ENCODE data around the gene IGSF9.

The IGSF9 gene, protein sequence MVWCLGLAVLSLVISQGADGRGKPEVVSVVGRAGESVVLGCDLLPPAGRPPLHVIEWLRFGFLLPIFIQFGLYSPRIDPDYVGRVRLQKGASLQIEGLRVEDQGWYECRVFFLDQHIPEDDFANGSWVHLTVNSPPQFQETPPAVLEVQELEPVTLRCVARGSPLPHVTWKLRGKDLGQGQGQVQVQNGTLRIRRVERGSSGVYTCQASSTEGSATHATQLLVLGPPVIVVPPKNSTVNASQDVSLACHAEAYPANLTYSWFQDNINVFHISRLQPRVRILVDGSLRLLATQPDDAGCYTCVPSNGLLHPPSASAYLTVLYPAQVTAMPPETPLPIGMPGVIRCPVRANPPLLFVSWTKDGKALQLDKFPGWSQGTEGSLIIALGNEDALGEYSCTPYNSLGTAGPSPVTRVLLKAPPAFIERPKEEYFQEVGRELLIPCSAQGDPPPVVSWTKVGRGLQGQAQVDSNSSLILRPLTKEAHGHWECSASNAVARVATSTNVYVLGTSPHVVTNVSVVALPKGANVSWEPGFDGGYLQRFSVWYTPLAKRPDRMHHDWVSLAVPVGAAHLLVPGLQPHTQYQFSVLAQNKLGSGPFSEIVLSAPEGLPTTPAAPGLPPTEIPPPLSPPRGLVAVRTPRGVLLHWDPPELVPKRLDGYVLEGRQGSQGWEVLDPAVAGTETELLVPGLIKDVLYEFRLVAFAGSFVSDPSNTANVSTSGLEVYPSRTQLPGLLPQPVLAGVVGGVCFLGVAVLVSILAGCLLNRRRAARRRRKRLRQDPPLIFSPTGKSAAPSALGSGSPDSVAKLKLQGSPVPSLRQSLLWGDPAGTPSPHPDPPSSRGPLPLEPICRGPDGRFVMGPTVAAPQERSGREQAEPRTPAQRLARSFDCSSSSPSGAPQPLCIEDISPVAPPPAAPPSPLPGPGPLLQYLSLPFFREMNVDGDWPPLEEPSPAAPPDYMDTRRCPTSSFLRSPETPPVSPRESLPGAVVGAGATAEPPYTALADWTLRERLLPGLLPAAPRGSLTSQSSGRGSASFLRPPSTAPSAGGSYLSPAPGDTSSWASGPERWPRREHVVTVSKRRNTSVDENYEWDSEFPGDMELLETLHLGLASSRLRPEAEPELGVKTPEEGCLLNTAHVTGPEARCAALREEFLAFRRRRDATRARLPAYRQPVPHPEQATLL

DNA sequence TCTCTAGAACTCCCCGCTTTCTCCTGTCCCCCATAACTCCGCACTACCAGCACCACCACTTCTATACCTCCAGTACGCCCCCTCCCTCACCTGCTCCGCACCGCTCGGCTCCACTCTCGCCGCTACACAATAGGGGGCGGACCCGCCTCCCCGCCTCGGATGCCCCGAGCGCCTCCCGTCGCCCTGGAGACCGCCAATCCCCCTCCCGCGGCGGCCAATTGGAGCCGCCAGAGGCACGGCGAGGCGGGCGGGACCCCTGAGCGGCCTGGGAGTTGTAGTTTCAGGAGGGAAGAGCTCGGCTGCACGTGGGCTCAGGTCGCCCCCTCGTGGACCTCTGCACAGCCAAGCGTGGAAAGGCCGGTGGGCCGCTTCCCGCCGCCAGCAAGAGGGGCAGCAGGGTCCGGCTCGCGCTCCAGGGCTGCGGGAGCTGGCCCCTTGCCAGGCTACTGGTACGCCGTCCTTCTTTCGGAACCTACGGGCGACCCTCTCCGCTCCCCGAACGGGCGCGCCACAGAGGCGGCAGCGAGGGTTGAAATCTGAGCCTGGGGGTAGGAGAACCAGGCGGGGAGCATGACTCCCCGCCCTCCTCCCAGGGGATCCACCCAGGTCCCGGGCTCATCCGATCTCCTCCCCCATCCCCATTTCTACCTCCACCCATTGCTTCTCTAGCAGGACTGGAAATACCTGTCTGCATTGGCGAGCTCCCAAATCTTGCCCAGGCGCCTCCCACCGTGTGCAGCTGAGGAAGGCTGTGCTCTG, at the start of gene IGSF9:
Gene IGSF9 (minus strand): TSS at position 131 of the 759 bp plus-strand sequence. CDS start 2,159 bp downstream, outside the sequence.
- peak; percentile 79 for DNase-seq (ENCODE audit: low spot score)

DNA sequence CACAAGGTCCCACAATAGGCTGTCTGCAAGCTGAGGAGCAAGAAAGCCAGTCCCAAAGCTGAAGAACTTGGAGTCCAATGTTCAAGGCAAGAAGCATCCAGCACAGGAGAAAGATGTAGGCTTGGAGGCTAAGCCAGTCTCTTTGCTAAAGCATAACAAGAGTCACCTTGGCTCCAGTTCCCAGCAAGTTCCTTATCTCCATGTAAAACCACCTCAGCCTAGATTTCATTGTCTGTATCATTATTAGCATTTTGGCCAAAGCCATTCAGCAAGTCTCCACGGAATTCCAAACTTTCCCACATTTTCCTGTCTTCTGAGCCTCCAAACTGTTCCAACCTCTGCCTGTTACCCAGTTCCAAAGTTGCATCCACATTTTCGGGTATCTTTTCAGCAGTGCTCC, 49.5 kb upstream of the IGSF9 start:
- no peak for DNase-seq (ENCODE audit: low spot score)

DNA sequence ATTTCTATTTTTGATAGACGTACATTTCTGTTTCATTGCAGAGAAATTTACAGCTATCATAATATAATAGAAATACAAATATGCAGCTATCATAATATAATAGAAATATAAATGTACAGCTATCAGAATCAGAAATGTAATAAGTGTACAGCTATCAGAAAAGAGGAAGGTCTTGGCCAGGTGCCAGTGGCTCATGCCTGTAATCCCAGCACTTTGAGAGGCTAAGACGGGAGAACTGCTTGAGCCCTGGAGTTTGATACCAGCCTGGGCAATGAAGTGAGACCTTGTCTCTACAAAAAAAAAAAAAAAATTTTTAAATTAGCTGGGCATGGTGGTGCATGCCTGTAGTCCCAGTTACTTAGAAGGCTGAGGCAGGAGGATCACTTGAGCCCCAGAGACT, 48.5 kb upstream of the IGSF9 start:
- DNase-seq (ENCODE audit: low spot score): no peak

DNA sequence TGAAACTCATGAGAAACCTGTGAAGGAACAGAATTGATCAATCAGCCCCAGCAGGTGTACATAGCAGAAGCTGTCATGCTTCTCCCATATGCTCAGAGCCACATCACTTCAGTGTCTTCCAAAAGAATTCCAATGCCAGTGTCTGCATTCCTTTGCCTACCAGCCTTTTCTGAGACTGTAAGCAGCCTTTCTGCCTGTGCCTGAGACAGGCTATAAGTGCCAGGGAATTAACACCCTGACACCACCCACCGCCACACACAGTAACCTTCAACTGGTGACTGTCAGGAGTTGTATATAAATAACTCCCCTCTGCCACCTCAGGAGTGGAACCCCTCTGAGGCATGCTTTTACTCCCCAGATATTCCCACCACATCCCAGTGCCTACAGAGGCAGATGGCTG, 46.7 kb upstream of the IGSF9 start:
- DNase-seq (ENCODE audit: low spot score): no peak

DNA sequence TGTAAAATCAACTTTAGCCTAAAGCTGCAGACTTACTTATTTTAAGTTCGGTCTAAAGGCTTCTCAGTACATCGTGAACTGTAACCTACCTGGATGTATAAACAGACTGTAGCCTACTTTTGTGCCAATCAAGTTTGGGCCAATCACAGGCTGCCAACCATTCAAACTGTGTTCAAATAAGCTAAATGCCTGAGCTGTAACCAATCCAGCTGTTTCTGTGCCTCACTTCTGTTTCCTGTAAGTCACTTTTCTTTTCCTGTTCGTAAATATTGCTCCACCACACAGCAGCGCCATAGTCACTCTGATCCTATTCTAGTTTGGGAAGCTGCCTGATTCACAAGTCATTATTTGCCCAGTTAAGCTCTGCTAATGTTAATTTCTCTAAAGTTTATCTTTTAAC, 46.1 kb upstream of the IGSF9 start:
- DNase-seq (ENCODE audit: low spot score): no peak

DNA sequence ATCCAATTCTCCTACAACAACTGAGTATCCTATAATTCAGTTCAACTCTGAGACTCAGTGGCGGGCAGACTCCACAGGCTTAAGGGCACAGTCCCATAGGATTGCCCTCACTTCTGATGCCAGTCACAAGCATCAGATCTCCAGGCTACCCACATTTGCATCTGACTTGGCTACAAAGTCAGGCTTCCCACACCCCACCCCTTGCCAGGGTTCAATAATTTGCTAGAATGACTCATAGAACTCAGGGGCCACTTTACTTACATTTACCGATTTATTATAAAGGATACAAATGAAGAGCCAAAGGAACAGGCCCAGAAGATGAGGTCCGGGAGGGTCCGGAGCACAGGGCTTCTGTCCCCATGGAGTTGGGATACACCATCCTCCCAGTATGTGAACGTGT, 44.6 kb upstream of the IGSF9 start:
- no peak for DNase-seq (ENCODE audit: low spot score)

DNA sequence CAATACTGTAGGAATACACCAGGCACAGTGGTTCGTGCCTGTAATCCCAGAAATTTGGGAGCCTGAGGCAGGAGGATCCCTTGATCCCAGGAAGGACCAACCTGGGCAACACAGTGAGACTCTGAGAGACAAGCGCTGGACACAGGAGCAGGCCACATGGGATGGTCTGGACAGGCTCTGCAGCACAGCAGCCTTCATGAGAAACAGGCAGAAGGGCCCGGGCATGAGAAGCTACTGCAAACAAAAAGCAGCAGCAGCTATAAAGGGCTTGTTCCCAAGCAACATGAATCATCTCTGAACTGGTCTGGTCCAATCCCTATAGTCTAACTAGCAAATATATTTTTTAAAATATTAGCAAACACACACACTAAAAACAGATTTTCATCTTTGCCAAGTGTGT, 44.2 kb upstream of the IGSF9 start:
- DNase-seq (ENCODE audit: low spot score): no peak

DNA sequence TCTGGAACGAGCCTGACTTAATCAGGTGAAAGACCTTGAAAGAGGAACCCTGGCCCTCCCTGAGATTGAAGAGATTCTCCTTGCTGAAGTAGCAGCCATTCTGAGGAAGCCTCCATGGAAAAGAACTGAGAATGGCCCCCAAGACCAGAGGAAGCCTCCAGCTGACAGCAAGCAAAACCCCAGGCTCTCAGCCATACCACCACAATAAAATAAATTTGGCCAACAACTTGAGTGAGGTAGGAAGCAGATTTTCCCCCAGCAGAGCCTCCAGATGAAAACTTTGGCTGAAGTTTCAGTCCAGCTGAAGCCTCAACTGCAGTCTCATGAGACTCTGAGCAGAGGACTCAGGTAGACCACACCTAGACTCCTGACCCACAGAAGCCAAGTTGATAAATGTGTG, 42.6 kb upstream of the IGSF9 start:
- no peak for DNase-seq (ENCODE audit: low spot score)

DNA sequence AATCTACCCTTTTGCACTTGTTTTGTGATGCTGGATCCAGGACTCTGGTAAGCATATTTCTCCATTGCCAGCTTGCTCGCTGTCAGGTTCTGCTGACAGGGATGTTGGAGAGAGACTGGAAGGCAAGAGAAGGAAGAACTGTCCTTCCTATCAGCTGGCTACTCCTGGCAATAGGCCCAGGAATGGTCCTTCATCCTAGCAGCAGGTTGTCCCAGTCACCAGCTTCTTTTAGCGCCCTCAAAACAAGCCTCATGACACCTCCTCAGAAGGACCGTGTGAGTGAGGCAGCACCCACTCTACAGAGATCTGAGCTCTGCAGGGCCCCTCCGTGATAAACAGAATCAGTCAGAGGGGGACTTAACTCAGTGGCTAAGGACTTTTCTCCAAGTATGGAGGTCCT, 41.8 kb upstream of the IGSF9 start:
- no peak for DNase-seq (ENCODE audit: low spot score)

DNA sequence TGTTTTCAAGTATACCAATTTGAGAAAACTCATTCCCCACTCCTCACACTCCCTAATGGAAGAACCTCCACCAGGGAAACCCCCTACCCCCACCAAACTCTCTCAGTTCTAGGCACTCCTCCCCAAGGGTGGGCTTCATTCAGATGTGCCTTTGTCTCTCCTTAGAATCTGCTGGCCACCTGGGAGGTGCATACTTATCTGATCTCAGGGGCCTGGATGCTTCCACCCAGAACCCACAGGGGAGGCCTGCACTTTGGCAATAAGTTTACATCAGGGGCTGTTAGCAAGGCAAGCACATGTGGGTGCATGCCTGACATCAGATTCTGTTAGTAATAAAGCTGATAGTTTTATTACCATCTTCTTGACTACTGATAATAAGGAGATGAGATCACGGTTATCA, 41.1 kb upstream of the IGSF9 start:
- DNase-seq (ENCODE audit: low spot score): no peak

DNA sequence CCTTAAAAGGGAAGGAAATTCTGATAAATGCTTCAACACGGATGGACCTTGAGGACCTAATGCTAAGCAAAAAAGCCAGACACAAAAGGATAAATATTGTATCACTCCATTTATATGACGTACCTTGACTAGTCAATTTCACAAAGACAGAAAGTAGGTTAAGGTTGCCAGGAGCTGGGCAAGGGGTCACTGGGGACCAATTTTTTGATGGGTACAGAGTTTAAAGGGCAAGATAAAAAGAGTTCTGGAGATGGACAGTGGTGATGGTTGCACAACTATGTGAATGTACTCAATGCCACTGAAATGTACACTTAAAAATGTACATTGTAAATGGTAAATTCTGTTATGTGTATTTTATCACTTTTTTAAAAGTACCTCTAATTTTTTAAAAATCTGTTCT, 40.7 kb upstream of the IGSF9 start:
- DNase-seq (ENCODE audit: low spot score): no peak

DNA sequence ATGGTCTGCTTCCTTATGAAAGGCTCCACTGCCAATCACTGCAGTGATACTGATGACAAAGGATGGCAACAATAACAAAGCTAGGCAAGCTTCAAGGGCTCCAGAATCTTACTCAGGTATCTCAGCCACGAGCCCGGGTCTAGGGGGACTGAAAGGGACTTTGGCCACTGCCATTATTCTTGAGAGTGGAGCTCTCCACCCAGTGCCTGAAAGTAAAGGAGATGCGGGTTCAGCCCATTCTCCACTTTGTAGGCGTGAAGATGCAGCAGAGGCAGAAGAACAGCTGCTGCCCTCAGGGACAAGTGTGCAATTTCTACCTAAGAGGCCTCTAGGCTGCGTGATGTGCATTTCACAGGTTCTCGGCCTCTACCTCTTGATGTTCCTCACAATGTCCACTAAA, 40.1 kb upstream of the IGSF9 start:
- DNase-seq (ENCODE audit: low spot score): no peak

DNA sequence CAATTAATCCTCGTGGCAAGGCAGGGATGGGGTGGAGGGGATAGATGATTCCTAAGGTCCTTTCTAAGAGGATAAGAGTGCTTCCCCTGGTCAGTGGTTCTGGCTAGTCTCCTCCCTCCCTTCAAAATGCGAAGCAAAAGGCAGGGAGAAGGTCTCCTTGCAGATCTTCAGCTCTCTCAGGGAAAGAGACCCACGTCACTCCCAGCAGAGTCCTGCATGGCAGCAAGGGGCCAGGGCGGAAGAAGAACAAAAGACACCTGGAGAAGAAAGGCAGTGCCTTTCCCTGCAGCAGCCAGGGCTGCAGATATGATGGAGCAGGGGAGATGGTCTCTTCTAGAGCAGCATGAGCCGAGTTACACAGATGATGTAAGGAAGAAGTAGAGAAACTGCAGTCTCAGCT, 38.3 kb upstream of the IGSF9 start:
- no peak for DNase-seq (ENCODE audit: low spot score)

DNA sequence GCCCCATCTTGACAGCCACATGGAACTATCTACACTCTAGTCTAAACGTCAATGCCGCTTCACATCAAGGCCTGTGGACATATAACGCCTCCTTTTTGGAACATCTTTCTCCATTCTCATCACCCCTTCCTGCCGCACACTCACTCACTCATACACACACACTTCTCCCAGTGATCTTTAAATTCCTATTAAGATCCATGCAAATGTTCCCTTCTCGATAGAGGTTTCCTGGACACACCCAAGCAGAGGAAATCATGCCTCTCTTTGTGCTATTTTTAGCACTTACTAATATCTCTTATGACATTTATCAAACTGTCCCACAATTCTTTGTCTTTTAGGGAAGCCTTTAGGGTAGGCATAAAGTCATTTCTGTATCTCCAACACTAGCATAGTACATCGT, 36.9 kb upstream of the IGSF9 start:
- no peak for DNase-seq (ENCODE audit: low spot score)

DNA sequence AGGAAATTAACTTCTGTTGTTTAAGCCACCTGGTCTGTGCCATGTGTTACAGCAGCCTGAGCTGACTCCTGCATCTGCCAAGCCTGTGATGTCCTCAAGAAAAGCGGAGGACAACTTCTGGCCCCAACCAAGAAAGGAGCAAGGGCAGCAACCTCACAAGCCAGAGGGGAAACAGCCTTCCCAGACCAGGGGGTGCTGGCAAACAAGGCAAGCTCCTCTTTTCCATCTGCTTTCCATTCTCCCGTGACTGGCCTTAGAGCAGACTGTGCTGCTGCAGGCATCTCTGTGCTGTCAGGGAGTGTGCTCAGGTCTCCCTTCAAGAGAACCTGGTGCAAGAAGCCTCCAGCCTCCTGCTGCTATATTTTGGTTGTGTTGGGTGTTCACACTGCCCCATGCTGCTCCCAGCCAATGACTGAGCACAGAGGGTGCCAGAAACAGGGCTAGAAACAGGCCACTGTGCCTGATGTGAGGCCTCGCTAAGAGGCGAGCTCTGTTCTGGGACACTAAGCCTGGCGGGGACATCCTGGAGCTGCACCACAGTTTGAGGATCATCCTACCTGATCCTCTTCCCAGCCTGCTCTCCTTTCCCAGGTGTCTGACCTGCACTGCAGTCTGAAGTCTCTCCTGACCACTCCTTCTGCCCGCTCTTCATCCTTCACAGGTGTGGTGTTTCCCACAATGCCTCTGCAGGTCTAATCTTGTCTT, 36.1 kb upstream of the IGSF9 start:
- DNase-seq (ENCODE audit: low spot score): no peak

DNA sequence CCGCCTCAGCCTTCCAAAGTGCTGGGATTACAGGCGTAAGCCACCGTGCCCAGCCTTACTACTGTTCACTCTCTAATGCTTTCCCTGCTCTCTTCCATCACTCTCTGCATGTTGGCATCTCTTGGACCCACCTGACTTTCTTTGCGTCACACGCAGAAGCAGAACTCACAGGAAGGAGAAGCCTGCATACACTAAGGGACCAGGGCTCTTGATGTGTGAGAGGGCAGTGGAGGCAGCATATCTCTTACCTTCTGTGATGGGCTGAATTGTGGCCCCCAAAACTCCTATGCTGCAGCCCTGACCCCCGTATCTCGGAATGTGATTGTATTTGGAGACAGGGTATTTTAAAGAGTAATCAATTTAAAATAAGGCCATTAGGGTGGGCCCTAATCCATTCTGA, 35.4 kb upstream of the IGSF9 start:
- DNase-seq (ENCODE audit: low spot score): no peak

DNA sequence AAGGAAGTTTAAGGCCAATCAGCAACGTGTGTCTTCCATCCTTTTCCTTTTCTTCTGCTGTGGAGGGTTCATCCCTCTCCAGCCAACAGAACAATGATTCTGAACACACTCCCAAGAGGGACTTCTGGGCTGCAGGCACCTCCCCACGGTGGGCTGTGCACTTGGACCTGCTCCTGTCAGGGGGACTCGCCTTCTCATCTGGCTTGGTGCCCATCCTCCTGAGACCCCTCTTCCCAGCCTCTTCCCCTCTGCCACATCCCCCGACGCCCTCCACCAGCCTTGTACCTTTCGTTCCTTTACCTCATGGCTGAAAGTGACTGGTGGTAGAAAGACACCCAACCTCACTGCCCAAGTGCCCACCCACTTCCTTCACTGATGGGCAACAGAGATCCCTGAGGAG, 34.7 kb upstream of the IGSF9 start:
- DNase-seq (ENCODE audit: low spot score): no peak

DNA sequence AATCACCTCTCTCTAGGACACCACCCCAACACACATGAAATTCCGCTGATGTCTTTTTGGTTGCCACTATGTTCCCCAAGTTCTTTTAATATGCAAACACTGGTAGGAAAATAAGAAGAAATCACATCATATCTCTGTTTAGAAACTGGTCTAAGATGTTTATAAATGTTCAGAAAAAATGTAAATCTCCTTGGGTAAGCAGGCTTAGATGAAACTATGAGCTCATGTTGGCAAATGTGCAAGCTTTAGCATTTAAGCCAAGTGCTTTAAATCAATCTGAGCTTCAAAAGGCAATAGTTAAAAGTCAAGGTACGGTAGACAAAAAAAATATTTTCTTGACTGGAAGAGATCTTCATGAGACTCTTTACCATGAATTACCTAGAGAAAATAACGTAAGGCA, 33.8 kb upstream of the IGSF9 start:
- DNase-seq (ENCODE audit: low spot score): no peak

DNA sequence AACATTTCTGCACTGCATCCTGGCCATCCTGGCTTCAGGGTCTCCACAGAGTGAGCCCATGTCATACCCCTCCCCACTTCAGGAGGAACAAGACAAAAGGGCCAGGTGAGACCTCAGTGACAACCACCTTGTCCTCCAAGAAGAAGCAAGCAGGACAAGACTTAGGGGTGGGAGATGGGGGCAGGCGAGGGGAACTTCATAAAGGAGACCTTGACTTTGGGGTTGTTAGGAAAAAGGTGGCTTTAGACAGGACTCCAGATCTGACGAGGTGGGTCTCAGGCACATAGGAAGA, 32.6 kb upstream of the IGSF9 start:
- DNase-seq (ENCODE audit: low spot score): no peak

DNA sequence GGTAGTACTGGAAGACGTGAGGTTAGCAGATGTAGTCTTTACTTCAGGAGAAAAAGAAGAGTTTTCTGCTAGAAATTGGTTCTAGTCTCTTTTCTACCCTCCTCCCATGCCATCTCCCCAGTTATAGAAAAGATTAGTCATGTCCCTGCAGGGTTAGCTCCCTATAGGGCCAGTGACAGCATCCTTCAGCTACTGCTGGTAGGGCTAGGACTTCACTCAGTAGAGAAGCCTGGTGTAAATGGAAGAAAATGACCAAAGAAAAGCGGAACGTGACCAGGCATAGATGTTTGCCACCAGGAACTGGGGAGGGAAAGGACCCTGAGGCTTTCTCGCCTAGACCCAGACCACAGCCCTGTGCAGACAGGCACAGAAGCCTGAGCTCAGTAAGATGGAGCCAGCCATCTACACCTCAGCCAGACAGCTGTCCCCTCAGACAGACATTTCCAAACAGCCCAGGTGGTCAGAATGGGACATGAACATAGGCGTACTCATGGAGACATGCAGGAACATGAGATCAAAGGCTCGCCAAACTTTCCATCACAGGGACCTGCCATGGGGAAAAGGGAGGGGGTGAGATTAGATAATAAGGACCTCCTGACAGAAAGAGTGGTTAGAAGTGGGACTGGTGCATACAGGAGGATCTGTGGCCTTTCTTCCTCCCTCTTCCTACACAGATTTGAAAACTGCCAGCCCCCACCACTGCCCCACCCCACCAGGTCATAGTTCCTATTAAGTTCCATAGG, 32.1 kb upstream of the IGSF9 start:
- DNase-seq (ENCODE audit: low spot score): no peak
